H1 (cell line): ENCODE measurements around the gene B9D1. TPM values are rescaled to one million over a fixed set of nuclear protein-coding genes. Genes with fewer than 3 reads are reported as not detected.

Source experiments
- CTCF ChIA-PET: fragments of 300-600 bp; sonication (Branson Sonifier 250); formaldehyde crosslinking; loops from one replicate; lab custom pipeline; 2021; ENCODE audit not compliant: partially characterized antibody; lab: Charles Lee
- POLR2A ChIA-PET: fragments of 300-600 bp; sonication (Branson Sonifier 250); formaldehyde crosslinking; loops from one replicate; lab custom pipeline; 2021; ENCODE audit warnings: inconsistent platforms; ENCODE audit not compliant: partially characterized antibody; lab: Charles Lee
- DNase-seq, 2 experiments: peaks; one replicate each; pipeline versions ENCODE4 v3.0.0 to v3.0.0-alpha.2; 2010 to 2022; ENCODE audit warnings: low spot score in 2 of 2, low read depth in 1 of 2, mixed read lengths in 1 of 2
- FAIRE-seq: peaks from 2 replicates; lab custom pipeline; 2011; peaks lifted over from hg19 to GRCh38; lab: Jason Lieb, UNC
- H2AFZ ChIP-seq: 2 replicates; pipeline ENCODE4 v1.8.1; 2012; ENCODE audit warnings: low read length, inconsistent platforms
- H2AK5ac ChIP-seq: 2 replicates; pipeline ENCODE4 v1.6.1; 2013; ENCODE audit warnings: low read depth, low read length
- H2BK120ac ChIP-seq: replicated peaks from 2 replicates; pipeline ENCODE3; 2013; ENCODE audit warnings: low read depth, low read length, inconsistent platforms
- H2BK12ac ChIP-seq: 2 replicates; pipeline ENCODE4 v1.6.1; 2013; ENCODE audit warnings: low read depth, low read length
- H2BK15ac ChIP-seq: 2 replicates; pipeline ENCODE4 v1.6.1; 2013; ENCODE audit warnings: low read length
- H2BK20ac ChIP-seq: 2 replicates; pipeline ENCODE4 v1.6.1; 2013; ENCODE audit warnings: low read length
- H2BK5ac ChIP-seq: 2 replicates; pipeline ENCODE4 v1.6.1; 2013; ENCODE audit warnings: low read depth, low read length
- H3K14ac ChIP-seq: 2 replicates; pipeline ENCODE4 v1.6.1; 2013; ENCODE audit warnings: inconsistent platforms; ENCODE audit not compliant: insufficient read length
- H3K18ac ChIP-seq: 2 replicates; pipeline ENCODE4 v1.6.1; 2013; ENCODE audit warnings: low read length; ENCODE audit errors: extremely low read depth
- H3K23ac ChIP-seq: 2 replicates; pipeline ENCODE4 v1.6.1; 2013; ENCODE audit warnings: inconsistent platforms; ENCODE audit not compliant: insufficient read length
- H3K23me2 ChIP-seq: 2 replicates; pipeline ENCODE4 v1.6.1; 2013; ENCODE audit warnings: low read depth, low read length
- H3K27ac ChIP-seq: 2 replicates; pipeline ENCODE4 v1.6.1; 2011; ENCODE audit warnings: low read depth, low read length, inconsistent platforms
- H3K27me3 ChIP-seq, 4 experiments: replicated peaks in 1 of 4; 1 replicate in 1 of 4; 2 replicates in 3 of 4; pipeline versions ENCODE4 v1.6.1 to v1.8.1; 2011 to 2013; ENCODE audit warnings: low read length in 3 of 4, mild to moderate bottlenecking in 3 of 4, inconsistent platforms in 2 of 4, mixed read lengths in 2 of 4, moderate library complexity in 1 of 4; ENCODE audit not compliant: control insufficient read depth in 3 of 4, insufficient read depth in 3 of 4; ENCODE audit errors: extremely low read depth in 1 of 4
- H3K36me3 ChIP-seq, 4 experiments: 2 replicates each; pipeline versions ENCODE4 v1.6.1 to v1.8.1; 2011 to 2013; ENCODE audit warnings: mild to moderate bottlenecking in 4 of 4, low read length in 3 of 4, moderate library complexity in 2 of 4, control low read depth in 1 of 4, inconsistent platforms in 1 of 4; ENCODE audit not compliant: insufficient read depth in 4 of 4, control insufficient read depth in 2 of 4
- H3K4ac ChIP-seq: replicated peaks from 2 replicates; pipeline ENCODE3; 2013; ENCODE audit warnings: low read length, low read depth, mixed read lengths, inconsistent platforms; ENCODE audit not compliant: insufficient read length
- H3K4me1 ChIP-seq, 4 experiments: replicated peaks in 1 of 4; 1 replicate in 1 of 4; 2 replicates in 3 of 4; pipeline versions ENCODE4 v1.6.1 to v1.8.1; 2011 to 2013; ENCODE audit warnings: low read length in 3 of 4, inconsistent platforms in 2 of 4, mixed read lengths in 1 of 4; ENCODE audit not compliant: insufficient read depth in 4 of 4, control insufficient read depth in 3 of 4
- H3K4me2 ChIP-seq, 2 experiments: 2 replicates each; pipeline versions ENCODE4 v1.6.1 to v1.8.1; 2011 to 2013; ENCODE audit warnings: low read depth in 2 of 2, low read length in 2 of 2, control low read depth in 1 of 2, inconsistent platforms in 1 of 2, mild to moderate bottlenecking in 1 of 2; ENCODE audit not compliant: insufficient read depth in 1 of 2
- H3K4me3 ChIP-seq, 4 experiments: fragments of 200-600, 300-600 bp in 1 of 4; sonication (generic), shearing (Covaris generic), sonication (Bioruptor Twin) in 1 of 4; 2 replicates each; pipeline versions ENCODE4 v1.5.1 to v1.8.1; 2011 to 2016; ENCODE audit warnings: low read length in 4 of 4, low read depth in 3 of 4, control low read depth in 2 of 4, inconsistent platforms in 2 of 4, mild to moderate bottlenecking in 2 of 4, mixed read lengths in 1 of 4, moderate library complexity in 1 of 4; ENCODE audit not compliant: insufficient read depth in 2 of 4; ENCODE audit errors: extremely low read depth in 1 of 4
- H3K56ac ChIP-seq: replicated peaks from 2 replicates; pipeline ENCODE3; 2013; ENCODE audit warnings: low read depth, mild to moderate bottlenecking, mixed read lengths, low read length, inconsistent platforms; ENCODE audit not compliant: insufficient read length
- H3K79me1 ChIP-seq: 2 replicates; pipeline ENCODE4 v1.6.1; 2013; ENCODE audit warnings: low read depth, low read length, control low read depth
- H3K79me2 ChIP-seq, 2 experiments: 2 replicates each; pipeline versions ENCODE4 v1.6.1 to v1.8.1; 2012 to 2013; ENCODE audit warnings: low read length in 2 of 2, mild to moderate bottlenecking in 2 of 2, inconsistent platforms in 1 of 2; ENCODE audit not compliant: insufficient read depth in 2 of 2, control insufficient read depth in 1 of 2
- H3K9ac ChIP-seq, 4 experiments: replicated peaks in 1 of 4; 1 replicate in 1 of 4; 2 replicates in 3 of 4; pipeline versions ENCODE4 v1.6.1 to v1.8.1; 2011 to 2013; ENCODE audit warnings: low read depth in 3 of 4, low read length in 3 of 4, control low read depth in 2 of 4, mild to moderate bottlenecking in 2 of 4, moderate library complexity in 2 of 4, inconsistent platforms in 1 of 4; ENCODE audit errors: extremely low read depth in 1 of 4
- H3K9me3 ChIP-seq, 2 experiments: 2 replicates each; pipeline versions ENCODE4 v1.6.1 to v1.8.1; 2012 to 2013; ENCODE audit warnings: mild to moderate bottlenecking in 2 of 2, moderate library complexity in 2 of 2, control low read depth in 1 of 2, inconsistent platforms in 1 of 2, low read depth in 1 of 2, low read length in 1 of 2, mixed read lengths in 1 of 2; ENCODE audit not compliant: insufficient read depth in 2 of 2
- H4K20me1 ChIP-seq, 2 experiments: replicated peaks in 1 of 2; 2 replicates each; pipeline versions ENCODE3 to v1.8.1; 2011 to 2013; ENCODE audit warnings: inconsistent platforms in 2 of 2, low read length in 2 of 2, mild to moderate bottlenecking in 1 of 2; ENCODE audit not compliant: insufficient read depth in 2 of 2, control insufficient read depth in 1 of 2
- H4K5ac ChIP-seq: 2 replicates; pipeline ENCODE4 v1.6.1; 2013; ENCODE audit warnings: low read length, low read depth, mixed read lengths, inconsistent platforms; ENCODE audit not compliant: insufficient read length
- H4K8ac ChIP-seq: 2 replicates; pipeline ENCODE4 v1.8.0; 2013; ENCODE audit warnings: mild to moderate bottlenecking, moderate library complexity, low read length, inconsistent platforms; ENCODE audit not compliant: insufficient read depth; ENCODE audit errors: extremely low read depth
- H4K91ac ChIP-seq: replicated peaks from 2 replicates; pipeline ENCODE3; 2013; ENCODE audit warnings: low read length, mixed read lengths, inconsistent platforms; ENCODE audit not compliant: insufficient read length
- ASH2L ChIP-seq: fragments of 200-600, 300-600 bp; sonication (generic); IDR thresholded peaks from one replicate; pipeline ENCODE4 v1.7.1; 2017; ENCODE audit warnings: low read length
- E2F6 ChIP-seq: IDR thresholded peaks from 2 replicates; pipeline ENCODE4 v1.6.1; 2012; ENCODE audit warnings: inconsistent platforms
- KDM1A ChIP-seq: fragments of 200-600, 300-600 bp; sonication (generic); IDR thresholded peaks from 2 replicates; pipeline ENCODE4 v1.7.1; 2016; ENCODE audit warnings: mild to moderate bottlenecking, low read length, borderline replicate concordance
- POLR2A ChIP-seq, 2 experiments: IDR thresholded peaks; 1 replicate in 1 of 2; 2 replicates in 1 of 2; pipeline ENCODE4 v1.6.1; 2011; ENCODE audit warnings: low read depth in 2 of 2, low read length in 2 of 2, mild to moderate bottlenecking in 2 of 2; ENCODE audit errors: control extremely low read depth in 1 of 2
- WGBS, 2 experiments: shearing (Covaris generic) in 1 of 2; methylation state at CpG; one replicate each; pipeline versions ENCODE4 v1.1.6 to v1.1.7; 2013 to 2015; ENCODE audit warnings: low lambda C conversion rate in 2 of 2, mixed read lengths in 2 of 2, inconsistent platforms in 1 of 2, low coverage in 1 of 2, missing lambda C conversion rate in 1 of 2; ENCODE audit not compliant: insufficient replicate concordance in 2 of 2, insufficient coverage in 1 of 2, insufficient read length in 1 of 2; ENCODE audit errors: extremely low coverage in 1 of 2, missing lambda C conversion rate in 1 of 2; 5-methylcytosine and 5-hydroxymethylcytosine counted together
- polyA plus RNA-seq, 7 experiments: library from polyadenylated mRNA; depleted of rRNA in 3 of 7; stranded (reverse) in 5 of 7; unstranded in 2 of 7; fragments of >200 nt in 5 of 7; fragments of 200-250 nt in 2 of 7; gene quantifications; 1 replicate in 5 of 7; 2 replicates in 1 of 7; 4 replicates in 1 of 7; pipeline versions ENCODE4 v1.2.1 to v1.2.3, GENCODE V29; 2011 to 2013; ENCODE audit warnings: missing spikeins in 2 of 7, mixed read lengths in 2 of 7
- total RNA-seq: library from RNA; stranded (reverse); fragmentation: NEBNext Ultra II Directional; extraction: Animal tissue kit (Norgen Biotek cat#: 25700); gene quantifications from 2 replicates; pipeline ENCODE4 v1.2.1, GENCODE V29; 2021

B9D1 gene
- total and polyA plus RNA-seq, 2 of the 8 experiments (the other 6 are each of a cell fraction or from before 2014, with no cell fraction given), result 24.6 to 65.7 TPM

GRCh38 chr17:19334331-19334730 lies 28.2 kb downstream of the B9D1 start:
- Histone ChIP-seq H2BK5ac (no peak overlapping the region), H3K27me3 (no peaks in the 10 kb centered on the region), H3K56ac (no peak overlapping the region), H3K14ac (no peak overlapping the region), H2AK5ac (no peak overlapping the region), H3K27ac (no peak overlapping the region), H4K91ac (no peak overlapping the region), H3K79me1 (no peaks in the 10 kb centered on the region), H3K36me3 (peaks cover 0 to 4% (median 0%) of the 10 kb centered on the region in 4 experiments; a peak in 2 of 8 replicates), H3K4me1 (peaks cover 4 to 14% (median 11%) of the 10 kb centered on the region in 4 experiments), H4K20me1 (peaks cover 0 to 6% of the 10 kb centered on the region in 2 experiments), H3K4me2 (no peak overlapping the region), H4K8ac (no peak overlapping the region), H3K9ac (no peak overlapping the region), H3K4ac (no peak overlapping the region), H3K79me2 (no peaks in the 10 kb centered on the region), H2BK12ac (no peak overlapping the region), H3K9me3 (no peaks in the 10 kb centered on the region), H2BK20ac (no peak overlapping the region), H2BK15ac (no peak overlapping the region), H2AFZ (no peak overlapping the region), H3K23ac (no peak overlapping the region), H3K4me3 (no peak overlapping the region), H3K23me2 (no peaks in the 10 kb centered on the region), H3K18ac (no peak overlapping the region; the same call in 1 of the 2 replicates), H4K5ac (no peak overlapping the region), H2BK120ac (no peak overlapping the region)
- 90% methylated on average over 6 of the region's 6 CpGs; no CpG with 5 or more reads in 1 of the 2 experiments for WGBS, 2 experiments
- FAIRE-seq, result no peak
- ChIA-PET POLR2A (interaction anchor here (1.3 kb wide), 1 partner anchor 9 kb away, joined by 4 read pairs; no protein-coding TSS in a partner anchor), CTCF (interaction anchor here (0.7 to 4.3 kb wide), 3 partner anchors 13 to 31 kb away, joined by 3 to 40 read pairs (median 4); no protein-coding TSS in a partner anchor)
- no peak for DNase-seq
- TF ChIP-seq KDM1A (no peak), E2F6 (no peak), POLR2A (IDR thresholded peaks at IDR 0.05; ENCODE audit: control extremely low read depth in 1 of 2, low read depth in 2 of 2, low read length in 2 of 2) (no peak), ASH2L (no peak)
